Heart left ventricle (tissue), 16 donors: ENCODE measurements around the gene CCNL2. TPM values are rescaled to one million over a fixed set of nuclear protein-coding genes. Genes with fewer than 3 reads are reported as not detected.

Experiments
- ATAC-seq, 4 donors: fragments of 200-7000 bp; cut with Tn5 transposase; one replicate each; pipeline ENCODE4 v1.9.1; 2020 to 2022; ENCODE audit warnings: moderate library complexity in 4 of 4, mild to moderate bottlenecking in 3 of 4, moderate number of reproducible peaks in 1 of 4
- DNase-seq, 5 donors: peaks; one replicate each; pipeline ENCODE4 v3.0.0-alpha.2; 2020
- H3K27ac ChIP-seq, 12 donors: fragments of 200-600 bp; sonication (generic) in 4 of 12; one replicate each; pipeline versions ENCODE4 v1.5.0 to v1.8.0; 2016 to 2022; ENCODE audit warnings: mild to moderate bottlenecking in 2 of 12
- H3K27me3 ChIP-seq, 9 donors: fragments of 200-600 bp; sonication (generic) in 2 of 9; one replicate each; pipeline versions ENCODE4 v1.5.1 to v1.8.0; 2016 to 2022; ENCODE audit warnings: mild to moderate bottlenecking in 3 of 9
- H3K36me3 ChIP-seq, 9 donors: fragments of 200-600 bp; sonication (generic) in 2 of 9; one replicate each; pipeline versions ENCODE4 v1.5.0 to v1.8.0; 2018 to 2022; ENCODE audit warnings: mild to moderate bottlenecking in 2 of 9
- H3K4me1 ChIP-seq, 12 donors: fragments of 200-600 bp; sonication (generic) in 4 of 12; one replicate each; pipeline versions ENCODE4 v1.5.0 to v1.8.0; 2016 to 2022; ENCODE audit warnings: mild to moderate bottlenecking in 3 of 12
- H3K4me3 ChIP-seq, 12 donors: fragments of 200-600 bp; sonication (generic) in 4 of 12; one replicate each; pipeline versions ENCODE4 v1.5.0 to v1.8.0; 2017 to 2022; ENCODE audit warnings: mild to moderate bottlenecking in 9 of 12, moderate library complexity in 4 of 12
- H3K9me3 ChIP-seq, 12 donors: fragments of 200-600 bp; sonication (generic) in 4 of 12; one replicate each; pipeline versions ENCODE4 v1.5.0 to v1.8.0; 2016 to 2022; ENCODE audit warnings: mild to moderate bottlenecking in 1 of 12
- CTCF ChIP-seq, 12 donors: fragments of 200-600 bp; sonication (generic) in 4 of 12; IDR thresholded peaks; one replicate each; pipeline versions ENCODE4 v1.5.0 to v1.8.0; 2018 to 2022; ENCODE audit warnings: antibody characterized with exemption in 12 of 12, mild to moderate bottlenecking in 5 of 12
- POLR2A ChIP-seq, 2 donors: fragments of 450-650 bp; IDR thresholded peaks; one replicate each; pipeline ENCODE4 v1.6.1; 2017; ENCODE audit warnings: antibody characterized with exemption in 2 of 2, mild to moderate bottlenecking in 2 of 2, moderate library complexity in 2 of 2
- WGBS, 4 donors: extraction: QIAGEN DNeasy Blood & Tissue Kit in 2 of 4; methylation state at CpG; one replicate each; pipeline versions ENCODE4 v1.1.5 to v1.1.7; 2013 to 2018; 5-methylcytosine and 5-hydroxymethylcytosine counted together
- intact Hi-C, 10 donors: fragments of 100-400 bp; cut with DNase I; formaldehyde crosslinking; loops; one replicate each; pipeline versions ENCODE4 v1.11.1 to v1.14.2; 2022
- polyA plus RNA-seq, 2 donors: library from polyadenylated mRNA; stranded (reverse); fragments of 200-250 nt; gene quantifications; one replicate each; pipeline ENCODE4 v1.2.3, GENCODE V29; 2013
- total RNA-seq, 9 donors: library from RNA; depleted of rRNA in 2 of 9; stranded (reverse); fragments of >200 nt in 2 of 9; fragmentation: NEBNext Ultra II Directional in 3 of 9; extraction: Animal tissue kit (Norgen Biotek cat#: 25700) in 3 of 9; gene quantifications; one replicate each; pipeline versions ENCODE4 v1.1.0 to v1.2.4, GENCODE V29; 2016 to 2023
- donor health status: ischemic (EF 13 %, LVEDD 7.1; RV severe dilation, severe dysfunction).
- donor health status: healthy with polysubstance abuse.
- donor health status: DM: no; HTN: yes; CAD: no.
- donor health status: DM: no; HTN: no; CAD: no.
- donor health status: ischemic (EF 25% LVEDD 6.9; RV normal size, moderate dysfunction).
- donor health status: ischemic (EF 25% LVEDD 5.7; RV mildly dilated, moderate dysfunction).
- donor health status: healthy.
- donor health status: DM: yes; HTN: yes; CAD: no.
- donor health status: ischemic (EF 35%, LVEDD 5.7; RV mildly dilated, moderate dysfunction).
- donor health status: nonischemic (EF 11% LVEDD 7.7; RV severe dilation, severe dysfunction).
- donor health status: DM: yes; HTN: yes; CAD: no.
- donor health status: PGD.
- donor health status: ischemic (EF 29% LVEDD 5.4; RV normal size, mild dysfunction).
- donor health status: nonischemic (EF 23%, LVEDD 6.1; RV moderate dilation, normal function).

CCNL2 gene
- total and polyA plus RNA-seq, 11 donors = 35.4 to 87.8 (median 50.7) TPM

DNA sequence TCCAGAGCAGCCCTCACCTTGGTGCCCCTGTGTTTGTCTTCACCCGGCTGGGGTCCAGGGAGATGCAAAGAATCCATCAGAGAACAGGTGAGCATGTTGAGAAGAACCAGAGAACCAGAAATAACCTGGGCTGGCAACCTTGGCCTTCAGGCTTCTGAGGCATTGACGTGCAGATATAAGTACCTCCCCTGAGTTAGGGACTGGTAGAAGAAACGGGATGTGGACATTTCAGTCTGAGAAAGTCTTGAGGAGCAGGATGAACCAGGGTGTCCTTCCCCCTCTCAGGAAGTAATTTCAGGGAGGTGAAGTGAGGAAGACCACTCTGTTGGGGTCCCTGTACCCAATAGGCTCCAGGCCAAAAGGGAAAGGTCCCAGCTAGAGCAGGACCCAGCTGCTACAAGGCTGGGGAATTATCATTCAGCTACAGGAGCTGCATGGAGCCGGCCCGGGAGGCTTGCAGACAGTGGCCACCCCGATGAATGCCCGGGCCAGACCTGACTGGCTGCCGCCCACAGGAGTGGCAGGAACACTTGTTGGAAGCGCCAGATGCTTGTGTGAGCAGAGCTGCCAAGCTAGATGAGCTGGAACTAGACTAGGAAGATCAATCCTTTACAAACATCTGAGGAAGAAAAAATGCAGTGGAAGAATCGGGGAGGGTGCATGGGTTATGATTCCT, 22.4 kb downstream of the CCNL2 start:
- no peak for TF ChIP-seq POLR2A (IDR thresholded peaks at IDR 0.05)
- no peak for TF ChIP-seq CTCF (IDR thresholded peaks at IDR 0.05)
- DNase-seq = no peak
- no peak overlapping the region for H3K27ac ChIP-seq
- no peak for ATAC-seq
- 90 to 94% (median 92%) methylated on average over 10 of the region's 10 CpGs for WGBS, 4 donors
- peaks cover 0 to 18% (median 9%) of the 10 kb centered on the region in 9 donors for H3K36me3 ChIP-seq
- H3K27me3 ChIP-seq = no peaks in the 10 kb centered on the region
- peak overlapping the region in 2 of 12 donors; percentile 83 to 100 for H3K4me3 ChIP-seq
- H3K4me1 ChIP-seq = peaks cover 10 to 35% (median 30%) of the 10 kb centered on the region in 12 donors
- no peaks in the 10 kb centered on the region for H3K9me3 ChIP-seq
- intact Hi-C loops = loop anchor here in 5 of 10 donors (10.0 kb wide), 2 partner anchors 128 to 262 kb away; partner anchors contain the start of gene C1orf159 (in 1 of the 5)

DNA sequence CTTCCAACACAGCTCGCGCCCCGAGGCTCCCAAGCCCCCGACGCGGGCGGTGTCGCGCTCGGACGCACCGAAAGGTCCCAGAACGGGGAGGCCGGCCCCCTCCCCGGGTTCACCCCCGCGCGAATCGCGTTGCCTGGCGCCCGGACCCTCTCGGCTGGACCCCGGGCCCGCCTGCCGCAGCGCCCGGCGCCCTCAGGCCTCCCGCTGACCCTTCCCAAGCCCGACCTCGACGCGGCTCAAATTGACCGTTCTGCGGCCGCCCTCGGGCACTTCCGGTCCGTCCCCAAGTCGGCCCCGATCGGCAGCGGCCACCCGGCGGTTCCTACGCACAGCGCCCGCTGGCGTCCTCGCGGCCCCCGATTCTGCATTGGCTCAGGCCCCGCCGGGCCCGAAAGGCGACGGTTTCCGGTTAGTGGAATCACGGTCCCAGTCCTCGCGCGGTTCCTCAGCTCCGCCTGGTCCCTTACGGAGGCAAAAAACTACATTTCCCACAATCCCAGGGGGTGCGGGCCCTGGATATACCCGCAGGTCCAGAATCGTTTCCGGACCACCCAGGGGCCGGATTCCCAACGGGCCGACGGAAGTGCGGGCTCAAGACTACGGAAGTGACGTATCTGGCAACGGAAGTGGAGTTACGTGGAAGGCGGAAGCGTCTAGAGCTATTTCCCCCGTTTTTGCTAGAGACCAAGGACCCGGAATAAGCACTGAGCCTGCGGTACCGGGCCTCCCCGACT, 24.0 kb downstream of the CCNL2 start, which contains the start of gene AURKAIP1:
Gene AURKAIP1 (minus strand): TSS at position 279 of the 734 bp plus-strand sequence. CDS start 451 bp downstream, outside the sequence.
- H3K36me3 ChIP-seq = peaks cover 0 to 16% (median 9%) of the 10 kb centered on the region in 9 donors
- ATAC-seq (peak; percentile 95 to 98 (median 96)), DNase-seq (peak; percentile 98 to 99 (median 99))
- no peaks in the 10 kb centered on the region for H3K27me3 ChIP-seq
- intact Hi-C loops = loop anchor here in 5 of 10 donors (1.0 to 10.0 kb wide), 3 partner anchors 24 to 260 kb away; partner anchors contain the start of genes C1orf159 (in 1 of the 5) and CCNL2 (in 1 of the 5)
- H3K27ac ChIP-seq = peak within 1 kb of the TSS; percentile 82 to 99 (median 96)
- H3K4me3 ChIP-seq = peak within 1 kb of the TSS; percentile 78 to 100 (median 94)
- no peaks in the 10 kb centered on the region for H3K9me3 ChIP-seq
- TF ChIP-seq POLR2A (IDR thresholded peaks at IDR 0.05) = peak; percentile 12 to 76
- peak in 6 of 12 donors; percentile 17 to 62 (median 34) for TF ChIP-seq CTCF (IDR thresholded peaks at IDR 0.05)
- H3K4me1 ChIP-seq = peaks cover 10 to 42% (median 33%) of the 10 kb centered on the region in 12 donors
- WGBS, 4 donors = 0% methylated on average over 40 to 85 of the region's 85 CpGs

DNA sequence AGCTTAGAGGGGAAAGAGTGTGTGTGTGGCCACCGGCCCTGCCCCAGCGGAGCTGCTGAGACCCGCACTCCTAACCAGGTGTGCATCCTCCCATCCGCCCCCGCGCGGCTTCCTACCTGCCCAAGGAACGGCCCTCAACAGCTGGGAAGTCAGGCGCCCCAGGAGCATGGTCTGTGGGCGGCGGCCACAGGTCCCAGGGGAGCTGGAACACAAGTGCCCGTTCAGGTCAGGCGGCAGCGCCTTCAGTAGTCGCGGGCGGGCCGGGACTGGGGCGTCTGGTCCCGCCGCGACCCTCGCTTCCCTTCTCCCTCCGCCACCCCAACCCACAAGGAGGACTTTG, 24.6 kb downstream of the CCNL2 start:
- Histone ChIP-seq H3K36me3 (peaks cover 0 to 16% (median 9%) of the 10 kb centered on the region in 9 donors), H3K27ac (peak overlapping the region; percentile 82 to 99 (median 96)), H3K9me3 (no peaks in the 10 kb centered on the region), H3K4me3 (peak overlapping the region; percentile 78 to 100 (median 94)), H3K27me3 (no peaks in the 10 kb centered on the region), H3K4me1 (peaks cover 10 to 42% (median 33%) of the 10 kb centered on the region in 12 donors)
- WGBS, 4 donors = 0 to 1% (median 0%) methylated on average over 3 to 24 of the region's 24 CpGs
- intact Hi-C loops = loop anchor here in 5 of 10 donors (10.0 kb wide), 2 partner anchors 130 to 260 kb away; partner anchors contain the start of gene C1orf159 (in 1 of the 5)
- ATAC-seq (peak in 2 of 4 donors; percentile 0 to 2), DNase-seq (peak in 2 of 5 donors; percentile 42 to 71)
- TF ChIP-seq POLR2A (IDR thresholded peaks at IDR 0.05) (no peak), CTCF (IDR thresholded peaks at IDR 0.05) (no peak)
